RWPE2 (cell line): ENCODE measurements around the gene MRPS34.

Experiments used
- ATAC-seq: fragments of 200-7000 bp; cut with Tn5 transposase; 3 replicates; pipeline ENCODE4 v1.9.1; 2021; ENCODE audit warnings: low read depth
- DNase-seq: peaks from one replicate; pipeline ENCODE4 v3.0.0-alpha.2; 2020; ENCODE audit warnings: low spot score
- H3K27ac ChIP-seq: fragments of 450-650 bp; 2 replicates; pipeline ENCODE4 v1.5.1; 2017; ENCODE audit warnings: mild to moderate bottlenecking; ENCODE audit not compliant: poor library complexity, severe bottlenecking
- H3K27me3 ChIP-seq: fragments of 250-450 bp; sonication (Bioruptor Pico); 2 replicates; pipeline ENCODE4 v1.5.1; 2021; ENCODE audit warnings: mild to moderate bottlenecking, moderate library complexity; ENCODE audit not compliant: insufficient read depth, poor library complexity, severe bottlenecking
- H3K36me3 ChIP-seq: fragments of 250-450 bp; sonication (Bioruptor Pico); 2 replicates; pipeline ENCODE4 v1.5.1; 2020; ENCODE audit warnings: low read depth, mild to moderate bottlenecking, moderate library complexity
- H3K4me1 ChIP-seq: fragments of 250-450 bp; sonication (Bioruptor Pico); 2 replicates; pipeline ENCODE4 v1.5.1; 2021; ENCODE audit warnings: mild to moderate bottlenecking, moderate library complexity; ENCODE audit not compliant: insufficient read depth, poor library complexity, severe bottlenecking
- H3K4me3 ChIP-seq: fragments of 250-450 bp; sonication (Bioruptor Pico); 2 replicates; pipeline ENCODE4 v1.5.1; 2021; ENCODE audit warnings: mild to moderate bottlenecking, moderate library complexity; ENCODE audit not compliant: severe bottlenecking
- H3K9me3 ChIP-seq: fragments of 250-450 bp; sonication (Bioruptor Pico); 2 replicates; pipeline ENCODE4 v1.5.1; 2021; ENCODE audit warnings: mild to moderate bottlenecking, moderate library complexity; ENCODE audit not compliant: severe bottlenecking
- TF ChIP-seq, protein P1 (sequence below): fragments of 450-650 bp; IDR thresholded peaks from one replicate; pipeline ENCODE4 v1.5.1; 2017; ENCODE audit warnings: mild to moderate bottlenecking, moderate library complexity; ENCODE audit not compliant: poor library complexity, severe bottlenecking

Gene MRPS34

GRCh38 chr16:1779741-1780676 is 7.1 kb upstream of the MRPS34 start:
- Histone ChIP-seq H3K27ac (peak overlapping the region; percentile 45), H3K9me3 (no peaks in the 10 kb centered on the region), H3K27me3 (no peaks in the 10 kb centered on the region), H3K4me3 (no peak overlapping the region), H3K36me3 (peaks cover 35% of the 10 kb centered on the region), H3K4me1 (peaks cover 6% of the 10 kb centered on the region)
- DNase-seq (no peak), ATAC-seq (no peak)
- TF ChIP-seq, protein P1, sequence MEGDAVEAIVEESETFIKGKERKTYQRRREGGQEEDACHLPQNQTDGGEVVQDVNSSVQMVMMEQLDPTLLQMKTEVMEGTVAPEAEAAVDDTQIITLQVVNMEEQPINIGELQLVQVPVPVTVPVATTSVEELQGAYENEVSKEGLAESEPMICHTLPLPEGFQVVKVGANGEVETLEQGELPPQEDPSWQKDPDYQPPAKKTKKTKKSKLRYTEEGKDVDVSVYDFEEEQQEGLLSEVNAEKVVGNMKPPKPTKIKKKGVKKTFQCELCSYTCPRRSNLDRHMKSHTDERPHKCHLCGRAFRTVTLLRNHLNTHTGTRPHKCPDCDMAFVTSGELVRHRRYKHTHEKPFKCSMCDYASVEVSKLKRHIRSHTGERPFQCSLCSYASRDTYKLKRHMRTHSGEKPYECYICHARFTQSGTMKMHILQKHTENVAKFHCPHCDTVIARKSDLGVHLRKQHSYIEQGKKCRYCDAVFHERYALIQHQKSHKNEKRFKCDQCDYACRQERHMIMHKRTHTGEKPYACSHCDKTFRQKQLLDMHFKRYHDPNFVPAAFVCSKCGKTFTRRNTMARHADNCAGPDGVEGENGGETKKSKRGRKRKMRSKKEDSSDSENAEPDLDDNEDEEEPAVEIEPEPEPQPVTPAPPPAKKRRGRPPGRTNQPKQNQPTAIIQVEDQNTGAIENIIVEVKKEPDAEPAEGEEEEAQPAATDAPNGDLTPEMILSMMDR, result no peak

- Histone ChIP-seq H3K36me3 (peaks cover 33% of the 10 kb centered on the region), H3K9me3 (no peaks in the 10 kb centered on the region), H3K27me3 (no peaks in the 10 kb centered on the region), H3K27ac (no peak overlapping the region), H3K4me3 (no peak overlapping the region), H3K4me1 (peaks cover 4% of the 10 kb centered on the region)
- DNase-seq, result no peak
- ATAC-seq, result no peak
- TF ChIP-seq, protein P1, result no peak
These were observed 6.3 kb upstream of the MRPS34 start for GRCh38 chr16:1779234-1779701.

GRCh38 chr16:1778200-1779179 is 5.6 kb upstream of the MRPS34 start:
- Histone ChIP-seq H3K9me3 (no peaks in the 10 kb centered on the region), H3K4me1 (no peaks in the 10 kb centered on the region), H3K27me3 (no peaks in the 10 kb centered on the region), H3K27ac (no peak overlapping the region), H3K36me3 (peaks cover 29% of the 10 kb centered on the region), H3K4me3 (no peak overlapping the region)
- DNase-seq, result no peak
- TF ChIP-seq, protein P1, result no peak
- ATAC-seq, result no peak

- TF ChIP-seq, protein P1, result no peak
- no peaks in the 10 kb centered on the region for H3K9me3 ChIP-seq
- no peak for DNase-seq
- no peaks in the 10 kb centered on the region for H3K27me3 ChIP-seq
- ATAC-seq, result no peak
- no peaks in the 10 kb centered on the region for H3K4me1 ChIP-seq
- H3K27ac ChIP-seq, result no peak overlapping the region
- peaks cover 29% of the 10 kb centered on the region for H3K36me3 ChIP-seq
- no peak overlapping the region for H3K4me3 ChIP-seq
These were observed 4.7 kb upstream of the MRPS34 start for GRCh38 chr16:1777375-1778199.
